ENCODE measurements around the gene GABRD. TPM values are rescaled to one million over a fixed set of nuclear protein-coding genes. Genes with fewer than 3 reads are reported as not detected.

The GABRD gene
- total and polyA plus RNA-seq, 10 of the 15 experiments (the other 5 are each of a cell fraction or from before 2014, with no cell fraction given), result not detected

- intact Hi-C loops (cut with micrococcal nuclease; ENCODE audit: unreplicated experiment), result no loop called here
- SMC1A ChIA-PET (ENCODE audit: uncharacterized antibody, unreplicated experiment), result no interaction called here
Measured at GRCh38 chr1:2023187-2023586, 4.0 kb downstream of the GABRD start.

More at GRCh38 chr1:2023187-2023586, 4.0 kb downstream of the GABRD start:
- H3K9me3 ChIP-seq (replicated peaks; ENCODE audit: control insufficient read depth, insufficient read depth, low read length), result no peaks in the 10 kb centered on the region
- H3K79me2 ChIP-seq (ENCODE audit: control insufficient read depth, insufficient read depth, low read length), result no peaks in the 10 kb centered on the region
- H3K27me3 ChIP-seq (replicated peaks in 1 of 2; ENCODE audit: control insufficient read depth in 2 of 2, insufficient read depth in 2 of 2, low read length in 1 of 2), result peaks cover 0 to 3% of the 10 kb centered on the region in 2 experiments; a peak in 1 of 4 replicates
- in situ Hi-C loops (cut with MboI), result no loop called here
- H2AFZ ChIP-seq (ENCODE audit: control insufficient read depth, low read depth, low read length), result no peak overlapping the region
- no peak for ATAC-seq
- H3K4me2 ChIP-seq (ENCODE audit: control insufficient read depth, insufficient read depth), result no peak overlapping the region
- BruUV-seq (replicated peaks), result no TSS peak
- DNase-seq (ENCODE audit: low read depth, low spot score), result no peak
- no peaks in the 10 kb centered on the region for H3K36me3 ChIP-seq (ENCODE audit: control insufficient read depth in 2 of 2, insufficient read depth in 2 of 2, low read length in 1 of 2)
- no peaks in the 10 kb centered on the region for H4K20me1 ChIP-seq (ENCODE audit: control insufficient read depth, insufficient read depth)
- RAD21 ChIA-PET (ENCODE audit: unreplicated experiment), result no interaction called here
- POLR2A ChIA-PET, result no interaction called here
- FAIRE-seq, result no peak
- no peaks in the 10 kb centered on the region for H3K4me1 ChIP-seq (ENCODE audit: control insufficient read depth, insufficient read depth, low read length)
- no peak overlapping the region for H3K9ac ChIP-seq (ENCODE audit: control insufficient read depth, insufficient read depth, low read length)
- CTCF ChIA-PET, result no interaction called here
- no peak overlapping the region for H3K27ac ChIP-seq (ENCODE audit: control insufficient read depth, insufficient read depth)
- 23% methylated on average over 9 of the region's 9 CpGs for WGBS (ENCODE audit: insufficient coverage, insufficient replicate concordance, low lambda C conversion rate, missing lambda C conversion rate)
- H3K4me3 ChIP-seq, result no peak overlapping the region
- TF ChIP-seq BHLHE40 (IDR thresholded peaks at IDR 0.05; ENCODE audit: borderline replicate concordance in 1 of 2, low read depth in 2 of 2, low read length in 1 of 2) (no peak), NKRF (conservative IDR thresholded peaks at IDR 0.05) (no peak), USF2 (IDR thresholded peaks at IDR 0.05; ENCODE audit: borderline replicate concordance, low read depth, low read length) (no peak), MTA2 (IDR thresholded peaks at IDR 0.05; ENCODE audit: low read depth) (no peak)

All from GM12878 (cell line).